ENCODE measurements around the gene UBE2I.

Gene UBE2I

GRCh38 chr16:1364510-1364909 is 55.1 kb downstream of the UBE2I start:
- no peak for DNase-seq

- no peak for DNase-seq
These were observed 56.8 kb downstream of the UBE2I start for GRCh38 chr16:1366060-1366711.

- peak; percentile 10 for DNase-seq
These were observed 57.4 kb downstream of the UBE2I start for GRCh38 chr16:1366712-1367299.

- DNase-seq: no peak
These were observed 58.2 kb downstream of the UBE2I start for GRCh38 chr16:1367486-1368174.

- DNase-seq: no peak
These were observed 61.9 kb downstream of the UBE2I start for GRCh38 chr16:1371054-1371978.

- DNase-seq: no peak
These were observed 63.0 kb downstream of the UBE2I start for GRCh38 chr16:1372292-1372950.

- no peak for DNase-seq
These were observed 65.2 kb downstream of the UBE2I start for GRCh38 chr16:1374418-1375297.

GRCh38 chr16:1375298-1375640 is 65.8 kb downstream of the UBE2I start:
- DNase-seq: no peak

- DNase-seq: no peak
These were observed 66.4 kb downstream of the UBE2I start for GRCh38 chr16:1375741-1376410.
